ENCODE results near the gene EYS.

Gene EYS

DNA sequence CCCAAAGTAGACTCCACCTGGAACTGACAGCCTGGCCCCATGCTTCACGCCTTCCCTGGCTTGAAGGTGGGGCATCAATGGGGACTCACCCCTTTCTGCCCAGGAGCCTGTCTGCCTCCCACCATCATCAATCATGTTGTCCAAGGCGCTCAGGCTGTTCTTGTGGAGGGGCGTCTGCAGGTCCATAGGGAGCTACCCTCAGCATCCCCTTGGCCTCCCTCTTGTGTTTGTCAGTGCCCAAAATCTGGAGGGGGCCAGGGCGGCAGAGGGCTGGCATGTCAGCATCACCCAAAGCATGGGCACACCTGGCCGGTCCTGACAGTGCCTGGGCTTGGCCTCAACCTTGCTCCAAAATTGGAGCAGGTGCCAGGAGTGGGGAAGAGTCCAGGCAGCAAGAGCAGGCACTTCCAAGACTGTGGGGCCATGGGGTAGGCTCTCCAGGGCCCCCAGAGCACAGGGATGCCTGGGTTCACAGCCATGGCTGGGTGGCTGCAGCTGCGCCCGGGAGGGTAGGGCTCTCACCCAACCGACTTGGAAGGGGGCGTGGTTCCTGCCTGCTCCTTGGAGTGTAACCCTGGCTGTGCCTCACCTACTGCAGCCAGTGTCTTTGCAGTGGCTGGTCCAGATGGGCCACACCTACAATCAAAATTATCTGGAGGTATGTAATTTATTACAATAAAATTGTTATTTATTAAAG is 903.4 kb downstream of the EYS start:
- no peak for FAIRE-seq

DNA sequence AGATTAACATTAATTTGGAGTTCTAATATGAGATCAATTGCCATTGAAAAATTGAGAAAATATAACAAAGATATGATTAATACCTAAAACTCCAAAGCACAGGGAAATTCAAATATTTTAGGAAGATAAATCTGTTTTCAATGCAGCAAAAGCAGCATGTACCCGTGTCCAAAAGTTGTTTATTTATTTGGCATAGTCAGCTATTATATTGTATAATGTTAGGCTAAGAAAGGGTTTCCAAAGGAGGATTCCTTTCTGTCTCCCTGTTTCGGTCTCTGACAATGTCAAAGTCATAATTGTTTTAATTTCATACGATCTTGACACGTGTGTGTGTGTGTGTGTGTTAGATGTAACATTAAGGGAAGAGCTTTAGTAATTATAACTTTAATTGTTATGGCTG is 914.5 kb downstream of the EYS start:
- FAIRE-seq, result no peak

- no peak for FAIRE-seq
Measured at GRCh38 chr6:64789476-64789875, 917.5 kb downstream of the EYS start.

DNA sequence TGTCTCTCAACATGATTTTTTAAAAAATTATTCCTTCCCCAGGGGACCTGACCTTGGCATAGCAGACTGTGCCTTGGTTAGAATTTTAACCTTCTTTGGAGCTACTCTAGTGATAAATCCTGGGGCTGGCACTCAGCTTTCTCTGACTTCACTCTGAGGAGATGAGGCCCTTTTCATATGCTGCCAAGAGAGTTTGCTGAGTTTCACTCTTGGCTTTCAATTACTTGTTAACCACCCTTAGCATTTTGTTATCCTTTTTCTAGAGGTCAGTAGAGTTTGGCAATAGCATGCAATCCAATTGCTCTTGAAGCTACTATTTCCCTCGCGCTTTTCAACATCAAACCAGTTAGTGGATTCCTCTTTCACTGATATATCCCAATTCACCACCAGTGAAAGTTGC is 920.3 kb downstream of the EYS start:
- no peak for FAIRE-seq

GRCh38 chr6:64782877-64783276 is 924.1 kb downstream of the EYS start:
- FAIRE-seq, result no peak

GRCh38 chr6:64777941-64778785 is 928.9 kb downstream of the EYS start:
- no peak for FAIRE-seq

GRCh38 chr6:64776359-64776758 is 930.7 kb downstream of the EYS start:
- no peak for FAIRE-seq

DNA sequence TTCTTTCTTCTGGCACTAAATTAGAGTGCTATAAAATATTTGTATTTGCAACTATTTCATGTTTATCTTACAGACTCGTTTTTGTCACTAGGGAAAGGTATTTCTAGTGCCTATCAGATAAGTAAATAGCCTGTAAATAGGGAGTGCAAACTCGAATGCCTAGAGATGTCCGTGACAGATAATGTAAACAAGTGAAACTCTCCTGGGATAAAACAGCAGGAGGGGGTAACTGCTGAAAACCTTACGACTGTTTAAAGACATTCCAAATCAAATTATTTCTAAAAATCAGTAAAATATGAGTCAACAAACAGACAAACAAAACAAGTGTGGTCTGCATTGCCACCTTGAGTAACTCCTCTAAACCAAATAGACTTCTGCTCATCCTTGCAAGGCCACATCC is 932.1 kb downstream of the EYS start:
- no peak for FAIRE-seq

DNA sequence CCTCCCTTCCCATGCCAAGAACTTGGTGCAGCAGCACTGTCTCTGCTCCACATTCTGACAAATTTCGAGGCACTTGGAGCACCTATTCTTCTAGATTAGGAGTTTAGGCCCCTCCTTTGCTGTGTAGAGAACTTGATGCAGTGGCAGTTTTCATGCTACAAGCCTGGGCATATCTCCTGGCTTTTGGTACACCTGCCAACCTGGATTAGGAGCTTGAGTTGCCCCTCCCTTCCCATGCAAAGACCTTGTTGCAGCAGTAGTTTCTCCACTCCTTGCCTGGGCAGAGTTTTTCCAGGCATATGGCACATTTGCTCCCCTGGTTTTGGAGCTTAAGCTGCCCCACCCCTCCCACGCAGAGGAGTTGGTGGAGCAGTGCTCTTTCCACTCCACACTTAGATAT is 956.1 kb downstream of the EYS start:
- no peak for FAIRE-seq

DNA sequence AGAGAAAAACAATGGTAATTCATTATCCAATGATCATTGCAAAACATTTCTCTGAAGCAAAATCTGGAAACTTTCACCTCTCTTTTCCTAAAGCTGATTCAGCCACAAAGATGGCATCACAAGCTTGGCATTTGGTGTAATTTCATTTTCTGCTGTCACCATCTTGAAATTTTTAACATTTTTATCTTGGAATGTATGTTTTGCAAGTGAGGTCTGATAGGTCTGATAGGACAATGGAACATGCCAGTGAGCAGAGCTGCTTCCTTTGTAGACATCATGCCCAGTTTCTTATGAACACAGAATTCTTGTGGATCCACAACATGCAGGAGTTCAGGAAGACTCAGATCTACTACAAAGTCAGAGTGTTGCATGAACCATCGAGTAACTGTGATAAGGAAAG is 969.6 kb downstream of the EYS start:
- no peak for FAIRE-seq

GRCh38 chr6:64736421-64736950 is 970.5 kb downstream of the EYS start:
- no peak for FAIRE-seq

- FAIRE-seq, result no peak
Measured at GRCh38 chr6:64733433-64733832, 973.6 kb downstream of the EYS start.

- no peak for FAIRE-seq
Measured at GRCh38 chr6:64732888-64733287, 974.1 kb downstream of the EYS start.

GRCh38 chr6:64729522-64729921 is 977.5 kb downstream of the EYS start:
- FAIRE-seq, result no peak

GRCh38 chr6:64727075-64727474 is 980.0 kb downstream of the EYS start:
- no peak for FAIRE-seq

- FAIRE-seq, result no peak
Measured at GRCh38 chr6:64724091-64724490, 982.9 kb downstream of the EYS start.

DNA sequence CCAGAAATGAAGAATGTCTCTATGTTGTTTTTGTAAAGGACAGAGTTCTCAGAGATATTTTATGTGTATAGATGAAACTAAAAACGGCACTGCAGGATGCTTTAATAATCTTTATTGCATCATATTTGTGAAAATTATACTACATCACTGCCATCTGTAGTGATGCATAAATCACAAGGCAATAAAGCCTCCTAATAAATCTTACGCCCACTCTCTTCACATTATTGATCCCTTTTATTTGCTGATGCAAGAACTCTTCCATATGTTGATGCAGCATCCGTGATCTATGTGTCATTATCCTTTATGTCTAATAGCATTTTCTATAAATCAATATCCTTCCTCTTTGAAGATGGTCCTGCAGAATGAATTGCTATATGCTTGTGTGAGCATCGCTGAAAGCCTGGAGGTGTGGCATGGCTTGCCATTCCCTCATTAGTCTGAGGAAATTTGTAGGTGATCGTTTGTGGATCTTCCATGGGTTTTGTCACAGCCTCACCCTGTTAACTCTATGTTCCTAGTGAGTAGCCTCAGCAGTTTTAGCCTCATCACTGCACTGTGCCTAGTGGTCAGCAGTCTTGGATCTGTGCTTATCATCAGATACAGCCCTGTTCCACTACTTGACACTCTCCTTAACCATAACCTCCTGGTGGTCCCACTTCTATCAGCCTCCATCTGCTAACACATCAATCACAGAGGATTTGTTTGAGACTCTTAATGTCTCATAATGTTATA is 983.5 kb downstream of the EYS start:
- FAIRE-seq, result no peak

DNA sequence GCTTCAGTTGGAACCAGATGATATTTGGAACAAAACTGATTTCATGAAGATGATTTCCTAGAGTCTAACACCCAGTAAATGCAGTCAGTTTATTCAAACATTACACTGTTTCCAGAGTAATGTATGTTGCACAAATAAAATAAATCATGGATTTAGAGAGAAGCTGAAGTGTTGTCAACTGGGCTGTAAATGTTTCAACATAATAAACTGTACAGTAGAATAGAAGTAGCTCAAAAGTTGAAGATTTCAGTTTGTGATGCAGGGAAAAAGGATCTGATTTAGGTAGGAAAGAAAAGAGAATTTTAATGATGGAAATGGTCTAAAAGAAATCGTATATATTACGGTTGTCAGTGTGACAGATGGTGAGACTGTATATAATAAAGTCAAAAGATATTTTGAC is 985.2 kb downstream of the EYS start:
- FAIRE-seq, result no peak

- no peak for FAIRE-seq
Measured at GRCh38 chr6:64717281-64717680, 989.7 kb downstream of the EYS start.

- FAIRE-seq, result no peak
Measured at GRCh38 chr6:64715624-64716023, 991.4 kb downstream of the EYS start.

DNA sequence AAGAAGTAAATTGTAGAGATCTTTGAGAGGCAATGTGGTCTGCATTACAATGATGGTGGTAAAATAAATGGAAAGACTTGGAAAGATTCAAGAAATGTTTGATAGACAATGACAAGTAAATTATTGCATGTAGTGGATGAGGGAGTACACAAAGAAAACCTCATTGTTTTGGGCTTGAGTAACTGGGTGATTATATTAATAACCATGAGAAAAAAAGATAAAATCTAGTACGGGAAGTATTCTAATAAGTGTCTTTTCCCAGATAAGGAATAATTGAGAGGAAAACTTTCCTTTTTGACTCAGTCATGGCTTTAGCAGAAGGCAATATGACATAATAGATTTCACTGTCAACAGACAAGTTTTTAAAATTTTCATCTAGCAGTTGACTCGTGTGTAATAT is 993.0 kb downstream of the EYS start:
- no peak for FAIRE-seq

DNA sequence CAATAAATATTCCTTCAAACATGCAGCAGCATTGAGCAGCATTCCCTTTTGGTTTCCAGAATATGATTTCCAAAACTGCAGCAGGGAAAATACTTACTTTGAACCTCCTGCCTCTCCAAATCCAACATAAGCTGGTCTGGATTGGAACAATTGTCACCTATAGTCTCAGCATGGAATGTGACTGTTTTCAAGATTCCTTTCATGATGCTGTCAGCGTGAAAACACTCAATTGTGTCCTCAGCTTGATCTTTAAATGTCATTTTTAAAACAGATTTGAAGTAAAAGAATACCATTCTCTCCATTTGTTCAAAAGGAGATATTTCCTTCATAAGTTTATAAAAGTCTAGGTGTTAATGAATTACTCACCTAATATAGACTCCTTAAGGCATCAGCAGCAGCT is 993.9 kb downstream of the EYS start:
- FAIRE-seq, result no peak

GRCh38 chr6:64712606-64713005 is 994.4 kb downstream of the EYS start:
- FAIRE-seq, result no peak

DNA sequence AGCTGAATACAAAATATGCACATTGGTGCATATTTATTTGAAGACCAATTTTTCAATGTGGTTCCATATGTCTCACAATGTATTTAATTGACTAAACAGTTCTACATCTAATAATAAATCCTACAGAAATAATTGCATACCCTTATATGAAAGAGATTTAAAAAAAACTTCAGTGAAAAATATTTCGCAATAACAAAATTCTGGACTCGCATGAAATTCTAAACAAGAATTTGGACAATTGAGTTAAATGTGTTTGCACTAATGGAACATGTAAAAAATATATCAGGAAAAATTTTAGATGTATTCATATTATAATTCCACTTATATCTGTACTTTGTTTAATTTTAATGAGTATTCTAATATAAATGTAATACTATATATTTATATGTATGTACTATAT is 1003.1 kb downstream of the EYS start:
- no peak for FAIRE-seq
